SU-DHL-6 (cell line): ENCODE measurements around the gene TROAP.

Experiments
- H2AFZ ChIP-seq: fragments of 200-600 bp; sonication (generic); 2 replicates; pipeline ENCODE4 v1.6.1; 2014; ENCODE audit warnings: low read depth, mild to moderate bottlenecking, moderate library complexity, mixed read lengths, antibody characterized with exemption, low read length; ENCODE audit not compliant: severe bottlenecking
- H3F3A ChIP-seq: fragments of 200-600 bp; shearing (Covaris generic); 2 replicates; pipeline ENCODE4 v1.6.0; 2016; ENCODE audit warnings: antibody characterized with exemption, mild to moderate bottlenecking; ENCODE audit not compliant: insufficient read depth
- H3K27ac ChIP-seq: fragments of 200-600 bp; sonication (generic); 2 replicates; pipeline ENCODE4 v1.5.1; 2016; ENCODE audit warnings: low read depth, mild to moderate bottlenecking, low read length, moderate library complexity, mixed read lengths
- H3K27me3 ChIP-seq: fragments of 200-600 bp; sonication (generic), shearing (Covaris generic); 2 replicates; pipeline ENCODE4 v1.6.0; 2014; ENCODE audit warnings: mild to moderate bottlenecking, low read length
- H3K36me3 ChIP-seq: fragments of 200-600 bp; sonication (generic); 2 replicates; pipeline ENCODE4 v1.6.1; 2014; ENCODE audit warnings: mild to moderate bottlenecking, low read length, mixed read lengths
- H3K4me2 ChIP-seq: fragments of 300-600, 200-600 bp; shearing (Covaris generic), sonication (generic); 2 replicates; pipeline ENCODE4 v1.6.0; 2014; ENCODE audit warnings: low read length, low read depth, mild to moderate bottlenecking; ENCODE audit not compliant: poor library complexity, severe bottlenecking
- H3K4me3 ChIP-seq: fragments of 200-600 bp; sonication (generic); 2 replicates; pipeline ENCODE4 v1.5.1; 2014; ENCODE audit warnings: antibody characterized with exemption, low read length, mild to moderate bottlenecking, mixed read lengths; ENCODE audit not compliant: insufficient read depth, poor library complexity, severe bottlenecking
- H3K79me2 ChIP-seq: fragments of 200-600 bp; sonication (generic); 2 replicates; pipeline ENCODE4 v1.6.1; 2014; ENCODE audit warnings: mild to moderate bottlenecking, low read length, moderate library complexity; ENCODE audit not compliant: insufficient read depth
- H3K9ac ChIP-seq: fragments of 200-600 bp; sonication (generic); 2 replicates; pipeline ENCODE4 v1.7.0; 2014; ENCODE audit warnings: mild to moderate bottlenecking, low read length
- H3K9me2 ChIP-seq: fragments of 200-600 bp; sonication (generic); replicated peaks from 2 replicates; pipeline ENCODE4 v1.6.1; 2014; ENCODE audit warnings: low read length; ENCODE audit not compliant: insufficient read depth
- H3K9me3 ChIP-seq: fragments of 200-600 bp; sonication (generic); 2 replicates; pipeline ENCODE4 v1.6.1; 2014; ENCODE audit warnings: low read length, mixed read lengths; ENCODE audit not compliant: insufficient read depth
- H4K20me1 ChIP-seq: fragments of 200-600 bp; sonication (generic); 2 replicates; pipeline ENCODE4 v1.6.1; 2014; ENCODE audit warnings: low read depth, mild to moderate bottlenecking, antibody characterized with exemption, low read length, moderate library complexity, mixed read lengths
- CTCF ChIP-seq: fragments of 200-600 bp; sonication (generic); IDR thresholded peaks from one replicate; pipeline ENCODE4 v1.5.1; 2017; ENCODE audit warnings: antibody characterized with exemption, mild to moderate bottlenecking, low read length, moderate library complexity; ENCODE audit not compliant: insufficient read depth, poor library complexity, severe bottlenecking
- EZH2phosphoT487 ChIP-seq: fragments of 200-600 bp; sonication (generic), shearing (Covaris generic); conservative IDR thresholded peaks from 2 replicates; pipeline ENCODE4 v1.6.1; 2018; ENCODE audit warnings: mild to moderate bottlenecking, antibody characterized with exemption, low read length, moderate library complexity, mixed read lengths

TROAP gene

GRCh38 chr12:49322708-49323523 lies at the start of gene TROAP:
TSS of gene TROAP (plus strand) at chr12:49323255. CDS start at chr12:49323609, 354 bp downstream.
- H3K4me2 ChIP-seq, result peak within 1 kb of the TSS; percentile 85
- H3K9ac ChIP-seq, result peak within 1 kb of the TSS; percentile 88
- H3F3A ChIP-seq, result no peaks in the 10 kb centered on the region; the same call in 1 of the 2 replicates
- peak within 1 kb of the TSS; percentile 96 for H3K4me3 ChIP-seq
- H3K36me3 ChIP-seq, result no peaks in the 10 kb centered on the region; the same call in 1 of the 2 replicates
- H2AFZ ChIP-seq, result peak within 1 kb of the TSS; percentile 82
- H3K27ac ChIP-seq, result peak within 1 kb of the TSS; percentile 63
- no peaks in the 10 kb centered on the region for H4K20me1 ChIP-seq
- no peak for TF ChIP-seq CTCF
- TF ChIP-seq EZH2phosphoT487, result no peak
- H3K79me2 ChIP-seq, result peaks cover 15% of the 10 kb centered on the region
- H3K27me3 ChIP-seq, result no peaks in the 10 kb centered on the region
- H3K9me2 ChIP-seq, result no peaks in the 10 kb centered on the region
- H3K9me3 ChIP-seq, result no peaks in the 10 kb centered on the region

GRCh38 chr12:49273726-49274395 lies 49.2 kb upstream of the TROAP start:
- Histone ChIP-seq H3K9ac (no peak overlapping the region), H2AFZ (no peak overlapping the region), H3K79me2 (no peaks in the 10 kb centered on the region), H3K27ac (no peak overlapping the region), H3K36me3 (peaks cover 17% of the 10 kb centered on the region), H3K9me2 (no peaks in the 10 kb centered on the region), H3F3A (peaks cover 24% of the 10 kb centered on the region), H4K20me1 (0 out of 2 replicates have a peak, but pooled peaks cover 3% of the 10 kb centered on the region), H3K4me3 (no peak overlapping the region), H3K9me3 (no peaks in the 10 kb centered on the region), H3K4me2 (no peak overlapping the region), H3K27me3 (no peaks in the 10 kb centered on the region)
- TF ChIP-seq EZH2phosphoT487 (no peak), CTCF (no peak)

- H4K20me1 ChIP-seq, result 0 out of 2 replicates have a peak, but pooled peaks cover 3% of the 10 kb centered on the region
- H3K27me3 ChIP-seq, result no peaks in the 10 kb centered on the region
- H3K9me3 ChIP-seq, result no peaks in the 10 kb centered on the region
- H3K27ac ChIP-seq, result no peak overlapping the region
- peaks cover 17% of the 10 kb centered on the region for H3K36me3 ChIP-seq
- no peak overlapping the region for H3K9ac ChIP-seq
- H3F3A ChIP-seq, result peaks cover 24% of the 10 kb centered on the region
- H3K9me2 ChIP-seq, result no peaks in the 10 kb centered on the region
- H3K4me3 ChIP-seq, result no peak overlapping the region
- no peak overlapping the region for H2AFZ ChIP-seq
- TF ChIP-seq CTCF, result no peak
- TF ChIP-seq EZH2phosphoT487, result no peak
- no peaks in the 10 kb centered on the region for H3K79me2 ChIP-seq
- no peak overlapping the region for H3K4me2 ChIP-seq
Observed at GRCh38 chr12:49274396-49275069, 48.5 kb upstream of the TROAP start.
